Activated CD8-positive, alpha-beta memory T cell treated with anti-CD3 and anti-CD28 coated beads for 24 hours (primary cell): Measurements from ENCODE around the gene PSEN1.

Experiments used
- DNase-seq: peaks from one replicate; pipeline ENCODE4 v3.0.0-alpha.2; 2020

Gene PSEN1

GRCh38 chr14:73255693-73256225 is 119.5 kb downstream of the PSEN1 start:
- DNase-seq, result no peak

- no peak for DNase-seq
Observed at GRCh38 chr14:73258076-73258475, 121.8 kb downstream of the PSEN1 start.

DNA sequence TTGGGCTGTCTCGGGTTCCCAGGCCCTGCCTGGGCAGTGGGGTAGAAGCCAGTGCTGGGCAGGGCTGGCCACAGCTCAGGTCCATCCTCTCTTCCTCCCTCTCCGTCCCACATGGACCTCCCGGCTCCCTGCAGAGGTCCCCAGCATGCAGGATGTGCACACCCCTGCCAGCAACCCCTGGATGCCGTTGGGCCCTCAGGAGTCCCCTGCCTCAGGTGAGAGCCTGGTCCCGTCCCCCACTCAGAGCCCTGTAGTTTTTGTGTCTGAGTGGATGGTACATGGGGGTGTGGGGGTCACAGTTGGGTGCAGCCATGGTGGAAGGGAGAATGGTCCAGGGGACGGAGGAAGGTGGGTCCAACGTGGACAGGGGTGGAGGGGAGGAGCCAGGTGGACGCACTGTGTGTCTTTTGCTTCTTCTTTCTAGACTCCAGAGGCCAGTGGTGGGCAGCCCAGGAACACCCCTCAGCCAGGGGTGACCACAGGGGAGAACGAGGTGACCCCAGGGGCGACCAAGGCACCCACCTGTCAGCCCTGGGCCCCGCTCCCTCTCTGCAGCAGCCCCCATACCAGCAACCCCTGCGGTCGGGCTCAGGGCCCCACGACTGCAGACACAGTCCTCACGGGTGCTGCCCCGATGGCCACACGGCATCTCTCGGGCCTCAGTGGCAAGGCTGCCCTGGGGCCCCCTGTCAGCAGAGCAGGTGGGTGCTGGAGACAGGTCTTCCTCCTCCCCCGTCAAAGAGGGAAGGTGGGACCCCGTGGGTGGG is 122.7 kb downstream of the PSEN1 start:
- no peak for DNase-seq

DNA sequence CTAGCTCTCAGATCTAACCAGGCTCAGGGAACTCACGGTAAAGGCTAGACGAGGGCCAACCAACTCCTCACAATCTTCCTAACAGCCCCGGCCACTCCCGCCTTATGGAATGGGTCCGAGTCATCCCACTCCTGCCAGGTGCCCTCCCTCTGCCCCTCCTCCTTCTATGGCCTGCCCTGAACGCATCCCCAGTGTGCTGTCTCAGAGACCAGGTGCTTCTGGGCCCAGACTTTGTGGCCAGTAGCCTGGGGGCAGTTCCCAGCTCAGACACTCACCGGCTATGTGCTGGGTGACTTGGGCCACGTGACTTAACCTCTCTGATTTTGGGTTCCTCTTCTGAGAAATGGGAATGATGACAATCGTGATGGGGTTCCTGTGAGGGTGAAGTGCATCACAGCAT is 123.5 kb downstream of the PSEN1 start:
- no peak for DNase-seq

DNA sequence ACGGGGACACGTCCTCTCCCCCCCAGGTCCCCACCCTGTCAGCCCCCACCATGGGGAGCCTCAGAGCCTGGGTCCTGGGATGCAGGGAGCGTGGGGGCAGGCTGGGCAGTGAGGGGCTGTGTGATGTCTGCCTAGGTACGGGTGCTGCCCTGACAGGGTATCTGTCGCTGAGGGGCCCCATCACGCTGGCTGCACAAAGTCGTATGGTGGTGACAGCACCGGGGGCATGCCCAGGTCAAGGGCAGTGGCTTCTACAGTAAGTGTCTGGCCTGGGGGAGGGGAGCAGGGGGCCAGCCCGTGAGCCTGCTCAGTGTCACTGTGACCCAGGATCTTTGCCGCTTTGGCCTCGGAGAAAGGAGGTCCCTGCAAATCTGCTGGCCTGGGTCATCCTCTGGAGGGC is 124.3 kb downstream of the PSEN1 start:
- no peak for DNase-seq

DNA sequence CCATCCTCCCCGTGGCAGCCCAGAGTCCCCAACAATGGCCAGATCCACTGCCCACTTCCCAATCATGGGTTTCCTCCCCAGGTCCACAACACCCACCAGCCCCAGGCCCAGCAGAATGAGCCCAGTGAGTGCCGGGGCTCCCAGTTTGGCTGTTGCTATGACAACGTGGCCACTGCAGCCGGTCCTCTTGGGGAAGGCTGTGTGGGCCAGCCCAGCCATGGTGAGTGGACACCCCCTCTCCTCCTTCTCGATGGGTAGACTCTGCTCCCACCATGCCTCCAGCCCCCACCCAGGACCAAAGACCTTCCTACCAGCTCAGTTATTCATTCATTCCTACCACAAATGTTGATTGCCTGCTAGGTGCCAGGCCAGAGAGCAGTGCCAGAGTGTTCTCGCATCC is 124.8 kb downstream of the PSEN1 start:
- no peak for DNase-seq

- no peak for DNase-seq
Observed at GRCh38 chr14:73261520-73262426, 125.5 kb downstream of the PSEN1 start.

DNA sequence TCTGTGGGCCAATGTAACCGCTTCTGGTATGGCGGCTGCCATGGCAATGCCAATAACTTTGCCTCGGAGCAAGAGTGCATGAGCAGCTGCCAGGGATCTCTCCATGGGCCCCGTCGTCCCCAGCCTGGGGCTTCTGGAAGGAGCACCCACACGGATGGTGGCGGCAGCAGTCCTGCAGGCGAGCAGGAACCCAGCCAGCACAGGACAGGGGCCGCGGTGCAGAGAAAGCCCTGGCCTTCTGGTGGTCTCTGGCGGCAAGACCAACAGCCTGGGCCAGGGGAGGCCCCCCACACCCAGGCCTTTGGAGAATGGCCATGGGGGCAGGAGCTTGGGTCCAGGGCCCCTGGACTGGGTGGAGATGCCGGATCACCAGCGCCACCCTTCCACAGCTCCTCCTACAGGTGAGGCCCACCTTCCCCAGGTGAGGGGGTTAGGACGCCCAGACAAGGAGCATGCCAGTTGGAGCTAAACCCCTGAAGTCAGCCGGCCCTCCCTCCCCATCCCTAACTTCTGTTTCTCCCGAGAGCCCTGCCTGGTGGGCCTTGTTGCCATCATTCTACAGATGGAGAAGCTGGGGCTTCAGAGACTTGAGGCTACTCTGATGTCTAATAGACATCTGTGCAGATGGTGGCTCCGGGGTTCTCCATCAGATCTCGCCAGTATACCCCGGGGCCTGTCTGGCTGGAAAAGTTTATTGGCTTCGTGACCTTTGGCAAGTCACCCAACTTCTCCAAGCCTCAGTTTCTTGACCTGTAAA is 126.3 kb downstream of the PSEN1 start:
- DNase-seq, result no peak

GRCh38 chr14:73263606-73264005 is 127.3 kb downstream of the PSEN1 start:
- DNase-seq, result no peak

DNA sequence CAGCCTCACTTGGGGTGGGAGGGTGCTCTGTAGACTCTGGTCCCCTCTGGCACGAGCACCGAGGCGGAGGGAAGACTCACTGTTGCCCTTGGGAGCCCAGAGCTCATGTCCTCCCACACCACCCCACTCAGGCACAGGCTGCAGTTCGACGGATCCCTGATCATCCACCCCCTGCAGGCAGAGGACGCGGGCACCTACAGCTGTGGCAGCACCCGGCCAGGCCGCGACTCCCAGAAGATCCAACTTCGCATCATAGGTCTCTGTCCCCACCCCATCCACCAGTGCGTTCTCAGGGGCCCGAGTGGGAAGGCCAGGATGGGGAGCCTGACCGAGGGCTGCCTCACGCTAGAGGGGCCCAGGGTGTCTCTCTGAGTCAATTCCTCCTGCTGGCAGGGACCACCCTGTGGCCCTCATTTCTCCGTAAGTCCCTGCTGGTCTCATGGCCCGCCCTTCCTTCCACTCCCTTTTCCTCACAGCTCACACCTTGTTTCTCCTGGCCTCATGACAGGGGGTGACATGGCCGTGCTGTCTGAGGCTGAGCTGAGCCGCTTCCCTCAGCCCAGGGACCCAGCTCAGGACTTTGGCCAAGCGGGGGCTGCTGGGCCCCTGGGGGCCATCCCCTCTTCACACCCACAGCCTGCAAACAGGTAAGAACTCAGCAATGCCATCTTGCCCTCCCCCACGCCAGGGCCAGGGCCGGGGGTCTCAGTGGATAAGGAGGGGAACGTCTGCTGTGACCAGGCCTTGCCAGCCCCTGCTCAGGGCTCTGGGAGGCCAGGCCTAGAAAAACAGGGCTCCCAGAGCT is 128.0 kb downstream of the PSEN1 start:
- no peak for DNase-seq

- no peak for DNase-seq
Observed at GRCh38 chr14:73264885-73265720, 128.8 kb downstream of the PSEN1 start.

- no peak for DNase-seq
Observed at GRCh38 chr14:73265721-73266046, 129.4 kb downstream of the PSEN1 start.

GRCh38 chr14:73266317-73266716 is 130.0 kb downstream of the PSEN1 start:
- no peak for DNase-seq

GRCh38 chr14:73267474-73267873 is 131.2 kb downstream of the PSEN1 start:
- no peak for DNase-seq

- DNase-seq, result peak; percentile 62
Observed at GRCh38 chr14:73269729-73270531, 133.6 kb downstream of the PSEN1 start.

DNA sequence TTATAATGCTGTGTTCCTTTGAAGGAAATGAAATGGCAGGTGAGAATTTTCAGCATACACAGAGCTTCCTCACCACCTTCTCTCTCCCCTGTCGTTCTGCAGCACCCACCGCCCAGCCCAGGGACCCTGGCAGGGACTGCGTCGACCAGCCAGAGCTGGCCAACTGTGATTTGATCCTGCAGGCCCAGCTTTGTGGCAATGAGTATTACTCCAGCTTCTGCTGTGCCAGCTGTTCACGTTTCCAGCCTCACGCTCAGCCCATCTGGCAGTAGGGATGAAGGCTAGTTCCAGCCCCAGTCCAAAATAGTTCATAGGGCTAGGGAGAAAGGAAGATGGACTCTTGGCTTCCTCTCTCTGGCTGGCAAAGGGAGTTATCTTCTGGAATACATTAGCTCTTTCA is 136.1 kb downstream of the PSEN1 start:
- DNase-seq, result no peak
